ENCODE results near the gene SLC6A8. TPM values are rescaled to one million over a fixed set of nuclear protein-coding genes. Genes with fewer than 3 reads are reported as not detected.

The SLC6A8 gene
- total RNA-seq, 1 donor from 2014 or later = 1.0 TPM

DNA sequence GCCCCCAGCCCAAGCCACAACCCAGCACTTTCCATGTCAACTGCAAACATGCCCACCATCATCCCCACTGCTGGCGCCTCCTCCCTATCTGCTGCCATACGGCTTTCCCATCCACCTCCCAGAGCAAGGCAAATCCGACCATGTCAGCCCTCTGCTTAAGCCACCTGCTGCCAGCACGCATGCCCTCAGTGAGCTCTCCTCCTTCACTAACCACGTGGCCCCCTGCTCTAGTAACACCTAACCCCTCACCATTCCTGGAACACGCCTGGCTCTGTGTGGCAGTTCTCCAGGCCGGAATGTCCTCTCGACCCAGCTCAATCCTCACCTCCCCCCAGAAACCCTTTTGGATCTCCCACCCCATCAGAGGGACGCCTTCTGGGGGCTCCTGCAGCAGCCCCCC lies 19.1 kb downstream of the SLC6A8 start:
- intact Hi-C loops (cut with micrococcal nuclease) = no loop called here

- intact Hi-C loops (cut with micrococcal nuclease) = no loop called here
Observed at GRCh38 chrX:153707406-153707805, 19.7 kb downstream of the SLC6A8 start.

DNA sequence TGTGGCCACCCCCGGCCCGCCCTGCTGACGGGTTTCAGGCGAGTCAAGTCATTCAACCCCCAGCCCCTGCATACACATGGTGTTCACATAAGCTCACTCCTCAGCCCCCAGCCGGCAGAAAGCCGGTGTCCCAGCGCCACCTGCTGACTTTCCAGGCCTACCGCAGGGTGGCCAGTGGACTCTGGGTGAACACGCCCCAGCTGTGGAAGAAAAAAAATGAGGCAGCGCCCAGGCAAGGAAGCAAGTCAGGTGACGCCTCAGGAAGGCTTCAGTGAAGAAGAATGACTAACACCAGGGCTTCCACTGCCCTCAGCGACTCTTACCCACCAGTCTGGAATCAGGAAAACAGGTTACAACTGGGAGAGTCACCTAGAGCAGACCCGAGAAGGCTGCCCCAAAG lies 20.7 kb downstream of the SLC6A8 start:
- intact Hi-C loops (cut with micrococcal nuclease) = no loop called here

- intact Hi-C loops (cut with micrococcal nuclease) = no loop called here
Observed at GRCh38 chrX:153709726-153710674, 22.3 kb downstream of the SLC6A8 start.

GRCh38 chrX:153714256-153714655 lies 26.5 kb downstream of the SLC6A8 start:
- intact Hi-C loops (cut with micrococcal nuclease) = no loop called here

DNA sequence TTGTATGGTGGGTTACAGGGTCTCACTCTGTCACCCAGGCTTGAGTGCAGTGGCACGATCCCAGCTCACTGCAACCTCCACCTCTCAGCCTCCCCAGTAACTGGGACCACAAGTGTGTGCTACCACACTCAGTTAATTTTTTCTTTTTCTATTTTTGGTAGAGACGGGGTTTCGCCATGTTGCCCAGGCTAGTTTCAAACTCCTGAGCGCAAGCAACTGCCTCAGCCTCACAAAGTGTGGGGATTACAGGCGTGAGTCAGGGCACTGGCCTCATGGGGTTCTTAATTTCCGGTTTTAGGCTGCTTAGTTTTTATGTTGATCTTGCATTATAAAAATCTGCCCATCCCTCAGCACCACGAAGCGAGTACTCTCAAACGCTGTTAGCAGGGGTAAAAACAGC lies 29.7 kb downstream of the SLC6A8 start:
- intact Hi-C loops (cut with micrococcal nuclease) = no loop called here

DNA sequence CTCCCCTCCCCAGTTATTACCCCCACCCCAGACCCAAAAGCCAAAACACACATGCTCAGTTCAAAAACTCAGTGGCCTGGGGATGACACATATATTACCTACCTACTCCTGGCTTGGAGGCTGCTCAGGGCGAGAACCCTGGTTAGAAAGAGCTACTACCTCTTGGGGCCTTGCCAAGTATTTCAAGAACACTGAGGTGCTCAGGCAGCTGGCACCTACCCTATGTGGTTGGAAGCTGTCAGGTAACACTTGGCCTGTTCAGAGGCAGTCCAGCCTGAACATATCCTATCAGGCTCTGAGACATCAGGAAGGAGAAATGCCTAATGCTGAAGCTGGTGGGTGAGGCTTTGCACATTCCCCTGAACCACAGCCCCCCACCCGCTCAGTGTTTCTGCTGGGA lies 31.5 kb downstream of the SLC6A8 start:
- intact Hi-C loops (cut with micrococcal nuclease) = no loop called here

DNA sequence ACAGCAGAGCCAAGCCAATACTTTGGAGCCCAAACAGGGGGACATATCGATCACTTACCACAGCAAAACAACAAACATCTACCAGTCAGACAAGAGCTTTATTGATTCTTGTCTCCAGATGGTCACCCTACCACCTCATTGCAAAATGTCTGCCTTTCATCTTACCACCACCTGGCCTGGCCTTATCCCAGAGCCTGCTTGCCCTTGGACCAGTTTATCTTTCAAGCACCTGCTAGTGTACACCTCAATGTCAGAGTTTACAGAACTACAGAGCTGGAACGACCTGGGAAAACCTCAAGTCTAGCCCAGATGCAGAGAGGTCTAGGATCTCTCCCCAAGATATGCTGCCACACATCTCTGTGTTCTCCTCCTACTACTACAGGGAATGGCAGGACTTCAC lies 32.0 kb downstream of the SLC6A8 start:
- intact Hi-C loops (cut with micrococcal nuclease) = loop anchor here (5.0 kb wide), 1 partner anchor 758 kb away; the partner anchor contains the start of gene LAGE3

DNA sequence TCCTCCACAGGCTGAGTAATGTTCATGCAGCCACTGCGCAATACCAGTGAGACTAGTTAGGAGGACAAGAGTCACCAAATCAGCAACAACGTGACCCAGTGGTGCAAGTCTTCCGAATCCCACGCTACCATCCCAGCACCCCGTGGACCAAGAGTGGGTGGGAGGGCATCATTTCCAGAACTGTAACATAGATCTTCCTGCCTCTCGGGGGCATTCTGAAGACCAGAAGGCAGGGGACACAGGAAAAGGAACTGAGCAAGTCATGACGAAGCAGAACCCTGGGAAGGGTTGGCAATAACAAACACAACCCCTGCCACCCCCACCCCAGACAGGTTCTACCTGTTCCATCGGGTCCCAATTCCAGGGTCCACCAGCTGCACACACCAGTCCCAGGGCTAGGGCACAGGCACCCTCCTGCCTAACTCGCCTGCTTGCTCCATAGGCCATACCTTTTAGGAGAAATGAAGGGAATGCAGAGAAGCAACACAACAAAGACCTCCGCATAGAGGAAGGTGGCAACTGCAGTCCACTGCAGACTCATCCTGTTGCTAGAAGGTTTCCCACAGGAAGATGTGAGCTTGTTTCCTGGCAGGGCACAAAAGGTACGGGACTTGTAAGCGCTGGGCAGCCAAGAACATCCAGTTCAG lies 35.1 kb downstream of the SLC6A8 start:
- intact Hi-C loops (cut with micrococcal nuclease) = loop anchor here (5.0 kb wide), 1 partner anchor 754 kb away; the partner anchor contains the start of gene LAGE3

GRCh38 chrX:153723351-153724251 lies 35.9 kb downstream of the SLC6A8 start:
- intact Hi-C loops (cut with micrococcal nuclease) = loop anchor here (1.0 to 5.0 kb wide), 4 partner anchors 71 to 754 kb away; partner anchors contain the start of genes ARHGAP4, IDH3G, LAGE3 and SSR4

DNA sequence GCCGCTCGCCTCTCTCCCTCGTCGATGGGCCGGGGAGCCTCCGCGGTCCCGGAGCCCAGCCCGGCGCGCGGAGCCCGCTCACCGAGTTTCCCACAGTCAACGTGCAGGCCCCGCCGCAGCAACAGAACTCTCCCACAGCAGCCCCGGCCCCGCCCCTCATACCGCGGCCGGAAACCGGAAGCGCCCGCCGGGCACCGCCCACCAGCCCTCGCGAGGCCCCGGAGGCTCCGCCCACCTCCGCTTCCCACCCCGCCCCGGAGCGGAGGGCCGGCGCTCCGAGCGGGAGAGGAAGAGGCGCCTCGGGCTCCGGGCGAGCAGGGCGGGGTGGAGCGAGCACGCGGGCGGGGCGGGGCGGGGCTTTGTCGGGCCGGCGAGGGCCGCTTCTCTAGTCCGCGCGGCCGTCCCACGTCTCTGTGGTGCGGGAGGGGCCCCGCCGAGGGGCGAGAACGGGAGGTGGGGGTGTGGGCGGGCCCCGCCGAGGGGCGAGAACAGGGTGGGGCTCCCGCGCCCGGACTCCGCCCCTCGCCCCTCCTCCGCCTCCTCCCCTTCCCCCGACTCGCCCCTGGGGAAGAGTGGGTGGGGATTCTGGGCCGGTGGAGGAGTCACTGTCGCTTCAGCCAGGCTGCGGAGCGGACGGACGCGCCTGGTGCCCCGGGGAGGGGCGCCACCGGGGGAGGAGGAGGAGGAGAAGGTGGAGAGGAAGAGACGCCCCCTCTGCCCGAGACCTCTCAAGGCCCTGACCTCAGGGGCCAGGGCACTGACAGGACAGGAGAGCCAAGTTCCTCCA lies 36.7 kb downstream of the SLC6A8 start, which contains the start of the genes ABCD1 and BCAP31:
Gene ABCD1 (plus strand): TSS at position 605 of the 787 bp plus-strand sequence. CDS start 411 bp downstream, outside the sequence.
Gene BCAP31 (minus strand): TSS at position 136 of the 787 bp plus-strand sequence. CDS start 1,143 bp downstream, outside the sequence.
- intact Hi-C loops (cut with micrococcal nuclease) = loop anchor here (1.0 to 5.0 kb wide), 4 partner anchors 70 to 753 kb away; partner anchors contain the start of genes ARHGAP4, IDH3G, LAGE3 and SSR4

DNA sequence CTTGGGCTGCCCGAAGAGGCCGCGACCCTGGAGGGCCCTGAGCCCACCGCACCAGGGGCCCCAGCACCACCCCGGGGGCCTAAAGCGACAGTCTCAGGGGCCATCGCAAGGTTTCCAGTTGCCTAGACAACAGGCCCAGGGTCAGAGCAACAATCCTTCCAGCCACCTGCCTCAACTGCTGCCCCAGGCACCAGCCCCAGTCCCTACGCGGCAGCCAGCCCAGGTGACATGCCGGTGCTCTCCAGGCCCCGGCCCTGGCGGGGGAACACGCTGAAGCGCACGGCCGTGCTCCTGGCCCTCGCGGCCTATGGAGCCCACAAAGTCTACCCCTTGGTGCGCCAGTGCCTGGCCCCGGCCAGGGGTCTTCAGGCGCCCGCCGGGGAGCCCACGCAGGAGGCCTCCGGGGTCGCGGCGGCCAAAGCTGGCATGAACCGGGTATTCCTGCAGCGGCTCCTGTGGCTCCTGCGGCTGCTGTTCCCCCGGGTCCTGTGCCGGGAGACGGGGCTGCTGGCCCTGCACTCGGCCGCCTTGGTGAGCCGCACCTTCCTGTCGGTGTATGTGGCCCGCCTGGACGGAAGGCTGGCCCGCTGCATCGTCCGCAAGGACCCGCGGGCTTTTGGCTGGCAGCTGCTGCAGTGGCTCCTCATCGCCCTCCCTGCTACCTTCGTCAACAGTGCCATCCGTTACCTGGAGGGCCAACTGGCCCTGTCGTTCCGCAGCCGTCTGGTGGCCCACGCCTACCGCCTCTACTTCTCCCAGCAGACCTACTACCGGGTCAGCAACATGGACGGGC lies 37.5 kb downstream of the SLC6A8 start:
- intact Hi-C loops (cut with micrococcal nuclease) = no loop called here

GRCh38 chrX:153725832-153726285 lies 38.1 kb downstream of the SLC6A8 start:
- intact Hi-C loops (cut with micrococcal nuclease) = no loop called here

GRCh38 chrX:153726286-153727122 lies 38.8 kb downstream of the SLC6A8 start:
- intact Hi-C loops (cut with micrococcal nuclease) = no loop called here

DNA sequence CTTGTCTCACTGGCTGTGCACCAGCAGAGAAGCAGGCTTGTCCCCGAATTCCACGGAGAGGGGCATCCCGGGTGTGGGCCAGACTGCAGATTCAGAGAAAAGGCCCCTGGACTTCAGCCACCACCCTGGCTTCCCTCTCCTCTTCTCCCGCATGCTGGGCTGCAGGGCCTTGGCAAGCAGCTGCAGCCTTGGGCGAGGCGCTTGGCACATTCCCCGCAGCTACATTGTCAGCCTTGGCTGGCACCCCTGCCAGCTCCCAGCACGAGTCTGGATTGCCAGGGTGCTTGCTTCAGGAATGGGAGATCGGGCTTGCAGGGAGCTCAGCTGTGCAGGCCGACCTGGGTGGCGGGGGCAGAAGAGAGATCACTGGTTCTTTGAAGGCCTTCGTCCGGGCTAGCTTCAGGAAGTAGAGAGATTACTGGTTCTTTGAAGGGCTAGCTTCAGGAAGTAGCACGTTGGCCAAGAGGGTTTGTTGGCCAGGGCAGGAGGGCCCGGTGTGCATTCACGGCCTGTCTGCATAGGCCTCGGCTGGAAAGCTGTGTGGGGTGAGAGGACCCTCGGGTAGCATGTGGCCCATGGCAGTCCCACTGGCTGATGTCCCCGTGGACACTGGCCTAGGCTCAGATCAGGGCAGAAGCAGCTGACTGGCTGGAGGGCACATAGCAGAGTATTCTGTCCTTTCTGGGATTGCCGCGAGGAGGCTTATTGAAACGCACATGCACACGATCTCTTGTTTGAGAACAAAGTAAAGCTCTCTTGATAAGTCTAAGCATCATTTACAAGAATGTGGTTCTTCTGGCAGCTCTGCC lies 39.6 kb downstream of the SLC6A8 start:
- intact Hi-C loops (cut with micrococcal nuclease) = no loop called here

DNA sequence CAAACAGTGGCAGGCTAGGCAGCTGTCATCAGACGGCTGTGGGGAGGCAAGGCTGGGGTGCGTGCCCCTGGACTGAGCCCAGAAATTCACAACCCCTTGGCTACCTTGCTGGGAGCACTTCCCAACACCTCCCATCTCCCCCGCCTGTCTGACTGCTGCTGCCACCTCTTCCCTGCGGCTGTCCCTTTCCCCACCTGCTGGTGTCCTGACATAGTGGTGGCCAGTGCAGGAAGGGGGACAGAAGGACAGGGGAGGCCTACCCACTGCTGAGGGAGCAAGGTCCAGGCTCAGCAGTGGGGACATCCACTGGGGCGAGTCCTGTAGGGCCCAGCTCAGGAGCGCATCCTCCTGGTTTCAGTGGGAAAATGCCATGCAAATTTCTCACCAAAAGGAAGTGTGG lies 40.4 kb downstream of the SLC6A8 start:
- intact Hi-C loops (cut with micrococcal nuclease) = no loop called here

GRCh38 chrX:153728951-153729631 lies 41.4 kb downstream of the SLC6A8 start:
- intact Hi-C loops (cut with micrococcal nuclease) = no loop called here

Data from T-helper 2 cell treated with Interferon-gamma antibody and Interleukin-4, amounts not matched to agents 100 ng/mL and 5 ng/mL, for 36 hours (primary cell).